ENCODE results near the gene SPATA32. TPM values are rescaled to one million over a fixed set of nuclear protein-coding genes. Genes with fewer than 3 reads are reported as not detected.

SPATA32 gene
- total and polyA plus RNA-seq, 5 donors from 2014 or later: 0.20 to 0.60 (median 0.36) TPM; not detected in 2

GRCh38 chr17:45284176-45285140 lies 22.6 kb upstream of the SPATA32 start:
- no peak overlapping the region for H3K4me3 ChIP-seq (ENCODE audit: low read depth, low read length)
- no peak overlapping the region for H3K27ac ChIP-seq (ENCODE audit: insufficient read depth, low read length, poor library complexity, severe bottlenecking)
- DNase-seq (peak in 2 of 3 donors; percentile 28 to 56), ATAC-seq (ENCODE audit: low read depth in 2 of 2) (peak in 1 of 2 donors; percentile 64)
- H3K27me3 ChIP-seq (ENCODE audit: control insufficient read depth, insufficient read depth, low read length): no peaks in the 10 kb centered on the region
- Mint-ChIP-seq H3K27me3 (no peaks in the 10 kb centered on the region), H3K9me3 (no peaks in the 10 kb centered on the region), H3K27ac (peak overlapping the region in 2 of 3 donors; percentile 33 to 92), H3K4me3 (no peak overlapping the region), H3K36me3 (peaks cover 26% of the 10 kb centered on the region), H3K4me1 (peaks cover 0 to 6% (median 3%) of the 10 kb centered on the region in 4 donors)
- no peaks in the 10 kb centered on the region for H3K4me1 ChIP-seq (ENCODE audit: control insufficient read depth, insufficient read depth, low read length, poor library complexity, severe bottlenecking)
- H3K36me3 ChIP-seq (ENCODE audit: control insufficient read depth, insufficient read depth, low read length): peaks cover 73% of the 10 kb centered on the region
- no peaks in the 10 kb centered on the region for H3K9me3 ChIP-seq (ENCODE audit: control insufficient read depth in 2 of 2, low read length in 2 of 2)

- no peak overlapping the region for H3K4me3 ChIP-seq (ENCODE audit: low read depth, low read length)
- no peaks in the 10 kb centered on the region for H3K9me3 ChIP-seq (ENCODE audit: control insufficient read depth in 2 of 2, low read length in 2 of 2)
- Mint-ChIP-seq H3K9me3 (no peaks in the 10 kb centered on the region), H3K27me3 (no peaks in the 10 kb centered on the region), H3K4me3 (no peak overlapping the region), H3K27ac (peak overlapping the region in 1 of 3 donors; percentile 46), H3K36me3 (peaks cover 26% of the 10 kb centered on the region), H3K4me1 (peaks cover 0 to 7% (median 3%) of the 10 kb centered on the region in 4 donors)
- peaks cover 66% of the 10 kb centered on the region for H3K36me3 ChIP-seq (ENCODE audit: control insufficient read depth, insufficient read depth, low read length)
- ATAC-seq (ENCODE audit: low read depth in 2 of 2) (no peak), DNase-seq (no peak)
- no peak overlapping the region for H3K27ac ChIP-seq (ENCODE audit: insufficient read depth, low read length, poor library complexity, severe bottlenecking)
- H3K27me3 ChIP-seq (ENCODE audit: control insufficient read depth, insufficient read depth, low read length): no peaks in the 10 kb centered on the region
- no peaks in the 10 kb centered on the region for H3K4me1 ChIP-seq (ENCODE audit: control insufficient read depth, insufficient read depth, low read length, poor library complexity, severe bottlenecking)
Measured at GRCh38 chr17:45283711-45284110, 21.8 kb upstream of the SPATA32 start.

GRCh38 chr17:45282683-45283644 lies 21.1 kb upstream of the SPATA32 start:
- no peaks in the 10 kb centered on the region for H3K27me3 Mint-ChIP-seq
- no peaks in the 10 kb centered on the region for H3K27me3 ChIP-seq (ENCODE audit: control insufficient read depth, insufficient read depth, low read length)
- H3K4me1 ChIP-seq (ENCODE audit: control insufficient read depth, insufficient read depth, low read length, poor library complexity, severe bottlenecking): no peaks in the 10 kb centered on the region
- H3K4me3 Mint-ChIP-seq: no peak overlapping the region
- H3K9me3 ChIP-seq (ENCODE audit: control insufficient read depth in 2 of 2, low read length in 2 of 2): no peaks in the 10 kb centered on the region
- H3K27ac Mint-ChIP-seq: peak overlapping the region; percentile 65 to 88 (median 67)
- no peak overlapping the region for H3K27ac ChIP-seq (ENCODE audit: insufficient read depth, low read length, poor library complexity, severe bottlenecking)
- H3K36me3 ChIP-seq (ENCODE audit: control insufficient read depth, insufficient read depth, low read length): peaks cover 63% of the 10 kb centered on the region
- H3K4me3 ChIP-seq (ENCODE audit: low read depth, low read length): no peak overlapping the region
- H3K9me3 Mint-ChIP-seq: no peaks in the 10 kb centered on the region
- H3K4me1 Mint-ChIP-seq: peaks cover 0 to 10% (median 3%) of the 10 kb centered on the region in 4 donors
- H3K36me3 Mint-ChIP-seq: peaks cover 26% of the 10 kb centered on the region
- ATAC-seq (ENCODE audit: low read depth in 2 of 2) (no peak), DNase-seq (no peak)

- H3K4me3 Mint-ChIP-seq: no peak overlapping the region
- H3K4me1 ChIP-seq (ENCODE audit: control insufficient read depth, insufficient read depth, low read length, poor library complexity, severe bottlenecking): no peaks in the 10 kb centered on the region
- H3K4me1 Mint-ChIP-seq: peaks cover 0 to 19% (median 10%) of the 10 kb centered on the region in 4 donors
- no peak overlapping the region for H3K27ac ChIP-seq (ENCODE audit: insufficient read depth, low read length, poor library complexity, severe bottlenecking)
- DNase-seq: no peak
- H3K27me3 Mint-ChIP-seq: no peaks in the 10 kb centered on the region
- no peak for ATAC-seq (ENCODE audit: low read depth in 2 of 2)
- peak overlapping the region in 1 of 3 donors; percentile 11 for H3K27ac Mint-ChIP-seq
- peaks cover 37% of the 10 kb centered on the region for H3K36me3 ChIP-seq (ENCODE audit: control insufficient read depth, insufficient read depth, low read length)
- no peaks in the 10 kb centered on the region for H3K27me3 ChIP-seq (ENCODE audit: control insufficient read depth, insufficient read depth, low read length)
- peaks cover 14% of the 10 kb centered on the region for H3K36me3 Mint-ChIP-seq
- no peaks in the 10 kb centered on the region for H3K9me3 ChIP-seq (ENCODE audit: control insufficient read depth in 2 of 2, low read length in 2 of 2)
- no peaks in the 10 kb centered on the region for H3K9me3 Mint-ChIP-seq
- no peak overlapping the region for H3K4me3 ChIP-seq (ENCODE audit: low read depth, low read length)
Measured at GRCh38 chr17:45279898-45280297, 18.0 kb upstream of the SPATA32 start.

- H3K36me3 ChIP-seq (ENCODE audit: control insufficient read depth, insufficient read depth, low read length): peaks cover 33% of the 10 kb centered on the region
- H3K27me3 ChIP-seq (ENCODE audit: control insufficient read depth, insufficient read depth, low read length): no peaks in the 10 kb centered on the region
- Mint-ChIP-seq H3K27ac (peak overlapping the region in 1 of 3 donors; percentile 75), H3K27me3 (no peaks in the 10 kb centered on the region), H3K36me3 (peaks cover 7% of the 10 kb centered on the region), H3K4me1 (peaks cover 0 to 19% (median 8%) of the 10 kb centered on the region in 4 donors), H3K9me3 (no peaks in the 10 kb centered on the region), H3K4me3 (no peak overlapping the region)
- H3K27ac ChIP-seq (ENCODE audit: insufficient read depth, low read length, poor library complexity, severe bottlenecking): no peak overlapping the region
- no peaks in the 10 kb centered on the region for H3K4me1 ChIP-seq (ENCODE audit: control insufficient read depth, insufficient read depth, low read length, poor library complexity, severe bottlenecking)
- no peak for ATAC-seq (ENCODE audit: low read depth in 2 of 2)
- H3K9me3 ChIP-seq (ENCODE audit: control insufficient read depth in 2 of 2, low read length in 2 of 2): no peaks in the 10 kb centered on the region
- no peak overlapping the region for H3K4me3 ChIP-seq (ENCODE audit: low read depth, low read length)
- no peak for DNase-seq
Measured at GRCh38 chr17:45277992-45278391, 16.1 kb upstream of the SPATA32 start.

- ATAC-seq (ENCODE audit: low read depth in 2 of 2) (peak; percentile 86 to 94), DNase-seq (peak; percentile 75 to 94 (median 86))
- H3K36me3 ChIP-seq (ENCODE audit: control insufficient read depth, insufficient read depth, low read length): peaks cover 31% of the 10 kb centered on the region
- H3K27me3 ChIP-seq (ENCODE audit: control insufficient read depth, insufficient read depth, low read length): no peaks in the 10 kb centered on the region
- H3K27ac ChIP-seq (ENCODE audit: insufficient read depth, low read length, poor library complexity, severe bottlenecking): peak overlapping the region; percentile 24
- H3K4me3 ChIP-seq (ENCODE audit: low read depth, low read length): no peak overlapping the region
- no peaks in the 10 kb centered on the region for H3K4me1 ChIP-seq (ENCODE audit: control insufficient read depth, insufficient read depth, low read length, poor library complexity, severe bottlenecking)
- no peaks in the 10 kb centered on the region for H3K9me3 ChIP-seq (ENCODE audit: control insufficient read depth in 2 of 2, low read length in 2 of 2)
- H3K27ac Mint-ChIP-seq: peak overlapping the region; percentile 11 to 75 (median 52)
- no peaks in the 10 kb centered on the region for H3K27me3 Mint-ChIP-seq
- H3K36me3 Mint-ChIP-seq: peaks cover 9% of the 10 kb centered on the region
- H3K4me1 Mint-ChIP-seq: peaks cover 0 to 19% (median 8%) of the 10 kb centered on the region in 4 donors
- H3K4me3 Mint-ChIP-seq: no peak overlapping the region
- H3K9me3 Mint-ChIP-seq: no peaks in the 10 kb centered on the region
Measured at GRCh38 chr17:45277216-45277849, 15.4 kb upstream of the SPATA32 start.

GRCh38 chr17:45276031-45276430 lies 14.1 kb upstream of the SPATA32 start:
- Histone ChIP-seq H3K27ac (ENCODE audit: insufficient read depth, low read length, poor library complexity, severe bottlenecking) (no peak overlapping the region), H3K9me3 (ENCODE audit: control insufficient read depth in 2 of 2, low read length in 2 of 2) (no peaks in the 10 kb centered on the region), H3K4me1 (ENCODE audit: control insufficient read depth, insufficient read depth, low read length, poor library complexity, severe bottlenecking) (no peaks in the 10 kb centered on the region), H3K36me3 (ENCODE audit: control insufficient read depth, insufficient read depth, low read length) (peaks cover 36% of the 10 kb centered on the region), H3K27me3 (ENCODE audit: control insufficient read depth, insufficient read depth, low read length) (no peaks in the 10 kb centered on the region), H3K4me3 (ENCODE audit: low read depth, low read length) (no peak overlapping the region)
- ATAC-seq (ENCODE audit: low read depth in 2 of 2): no peak
- Mint-ChIP-seq H3K27ac (no peak overlapping the region), H3K4me3 (peak overlapping the region in 1 of 4 donors; percentile 32), H3K36me3 (peaks cover 9% of the 10 kb centered on the region), H3K9me3 (no peaks in the 10 kb centered on the region), H3K27me3 (no peaks in the 10 kb centered on the region), H3K4me1 (peaks cover 0 to 19% (median 8%) of the 10 kb centered on the region in 4 donors)
- no peak for DNase-seq

Measured in CD4-positive, CD25-positive, alpha-beta regulatory T cell (primary cell).